HG02588 (cell line): ENCODE results near the gene GABRG3.

ENCODE experiments used
- ATAC-seq: cut with Tn5 transposase; IDR thresholded peaks from one replicate; pipeline ENCODE4 v1.9.1; 2021; ENCODE audit warnings: mild to moderate bottlenecking, moderate library complexity; ENCODE audit not compliant: unreplicated experiment

Gene GABRG3

DNA sequence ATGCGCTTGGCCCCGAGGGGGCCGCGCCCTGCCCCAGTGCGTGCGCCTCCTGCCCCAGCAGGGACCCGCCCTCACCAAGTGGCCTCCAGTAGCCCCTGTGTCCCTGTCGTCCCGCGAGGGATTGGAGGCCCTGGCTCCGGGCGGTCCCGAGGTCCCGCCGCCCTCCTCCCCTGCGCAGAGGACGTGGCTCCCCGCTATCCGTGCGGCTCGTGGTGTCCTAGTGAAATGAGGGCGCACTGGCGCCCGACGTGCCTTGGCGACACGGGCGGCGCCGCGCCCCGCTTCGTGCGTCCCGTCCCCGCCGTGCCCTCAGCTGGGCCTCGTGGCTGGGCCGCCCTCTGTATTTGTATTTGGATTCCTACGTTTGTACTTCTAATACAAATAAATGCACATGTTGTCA is 570.6 kb downstream of the GABRG3 start:
- ATAC-seq = no peak

DNA sequence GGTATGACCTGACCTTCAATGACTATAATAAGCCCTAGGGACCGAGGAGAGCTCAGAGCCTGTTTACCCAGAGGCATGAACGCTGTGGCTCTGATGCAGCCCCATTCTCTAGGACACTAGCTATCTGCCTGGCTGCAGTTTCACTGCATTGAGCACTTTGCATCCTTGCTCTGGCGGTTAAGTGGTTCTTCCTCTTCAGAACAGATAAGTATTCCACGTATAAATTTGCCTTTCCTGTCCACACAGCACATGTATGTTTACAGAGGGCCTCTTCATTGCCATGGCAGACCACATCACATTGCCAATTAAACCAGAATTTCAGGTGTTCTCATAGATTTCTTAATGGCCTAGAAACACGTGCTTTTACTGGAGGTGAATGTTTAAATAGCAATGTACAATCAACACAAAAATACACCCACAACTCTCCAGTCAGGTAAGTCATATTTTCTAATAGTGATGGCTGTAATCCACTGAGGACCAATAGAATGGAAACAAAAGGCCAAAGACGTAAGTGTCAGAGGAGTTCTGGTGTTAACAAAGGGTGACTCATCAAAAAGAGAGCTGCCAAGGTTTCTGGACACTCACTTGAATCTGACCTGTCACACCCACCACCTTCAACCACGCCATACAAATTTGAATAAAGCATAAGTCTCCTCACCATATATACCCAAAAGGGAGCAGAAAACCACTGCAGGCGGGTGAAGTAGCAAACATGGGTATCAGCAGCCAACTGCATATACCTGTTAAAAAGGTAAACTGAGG is 574.7 kb downstream of the GABRG3 start:
- ATAC-seq = no peak

DNA sequence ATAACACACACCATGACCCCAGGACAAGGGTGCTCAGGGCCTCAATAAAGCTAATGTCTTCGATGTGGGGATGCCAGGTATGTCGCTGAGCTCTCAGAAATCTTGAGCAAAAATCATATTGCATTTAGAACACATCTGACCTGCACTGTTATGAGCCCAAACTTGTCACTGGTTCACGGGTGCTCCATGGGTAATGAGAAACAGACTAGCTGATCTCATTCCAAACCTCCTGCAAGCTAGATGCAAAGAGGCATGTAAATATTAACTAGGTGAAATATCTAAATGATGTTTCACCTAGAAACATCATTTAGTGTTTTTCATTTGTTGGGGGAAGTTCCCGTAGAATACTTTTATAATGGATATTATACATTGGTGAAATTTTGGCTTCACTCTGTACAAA is 578.8 kb downstream of the GABRG3 start:
- ATAC-seq = no peak

DNA sequence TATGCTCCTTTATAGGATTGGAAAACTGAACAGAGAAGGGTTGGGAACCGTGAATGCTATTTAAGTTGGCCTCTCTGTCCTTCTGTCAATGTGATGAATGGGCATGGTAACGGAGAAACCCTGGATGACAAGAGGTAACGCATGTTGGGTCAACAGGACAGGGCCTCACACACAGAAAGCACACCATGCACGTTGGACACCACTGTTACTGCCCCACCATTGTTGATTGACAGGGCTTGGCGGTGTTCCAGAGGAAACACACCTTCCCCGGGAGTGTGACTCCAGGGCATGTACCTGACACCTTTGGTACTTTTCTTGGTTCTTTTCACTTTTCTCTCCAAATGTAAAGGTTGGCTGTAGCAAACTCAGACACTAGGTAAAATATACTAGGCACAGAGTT is 579.7 kb downstream of the GABRG3 start:
- no peak for ATAC-seq

DNA sequence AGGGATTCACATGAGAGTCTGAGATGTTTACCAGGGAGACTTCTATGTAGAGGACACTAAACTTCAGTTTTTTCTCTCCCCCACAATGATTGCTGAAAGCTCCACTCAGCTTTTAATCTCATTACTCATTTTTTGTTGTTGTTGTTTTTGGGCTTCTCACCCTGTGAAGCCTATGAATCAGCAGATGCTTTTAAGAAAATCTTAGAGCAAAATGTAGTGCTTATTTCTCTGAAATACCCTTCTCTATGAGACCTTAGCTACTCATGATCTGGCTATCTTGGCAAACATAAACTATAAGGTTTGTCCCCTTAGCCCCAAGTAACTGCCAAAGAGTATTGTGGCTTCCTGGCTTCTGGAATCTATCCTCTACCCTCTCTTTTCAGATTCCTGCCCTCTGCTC is 590.8 kb downstream of the GABRG3 start:
- ATAC-seq = no peak

DNA sequence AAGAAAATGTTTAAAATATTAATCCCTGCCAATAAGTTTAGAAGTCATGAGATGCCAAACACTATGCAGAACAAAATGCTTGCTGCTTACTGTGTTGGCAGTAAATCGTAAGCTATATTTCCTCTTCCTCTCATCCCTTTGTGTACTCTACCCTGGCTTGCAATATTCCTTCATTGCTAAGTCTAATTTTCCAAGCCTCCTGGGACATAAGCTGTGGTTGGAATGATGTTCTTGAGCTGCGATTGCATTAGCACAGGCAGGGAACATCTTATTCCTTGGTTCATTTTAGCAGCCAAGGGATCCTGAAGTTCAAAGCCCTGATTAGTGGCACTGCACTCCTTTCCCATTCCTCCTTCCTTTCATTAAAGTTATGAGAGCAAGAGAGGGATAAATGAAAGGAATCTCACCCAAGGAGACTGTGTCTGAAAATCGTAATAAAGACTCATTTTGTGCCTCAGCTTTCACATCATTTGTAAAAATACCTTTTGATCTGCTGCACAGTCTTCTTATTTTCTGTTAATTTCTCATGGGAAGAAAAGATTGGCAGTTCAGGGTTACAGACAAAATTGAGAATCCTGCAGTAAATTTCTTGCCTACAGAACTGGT is 592.9 kb downstream of the GABRG3 start:
- ATAC-seq = no peak

DNA sequence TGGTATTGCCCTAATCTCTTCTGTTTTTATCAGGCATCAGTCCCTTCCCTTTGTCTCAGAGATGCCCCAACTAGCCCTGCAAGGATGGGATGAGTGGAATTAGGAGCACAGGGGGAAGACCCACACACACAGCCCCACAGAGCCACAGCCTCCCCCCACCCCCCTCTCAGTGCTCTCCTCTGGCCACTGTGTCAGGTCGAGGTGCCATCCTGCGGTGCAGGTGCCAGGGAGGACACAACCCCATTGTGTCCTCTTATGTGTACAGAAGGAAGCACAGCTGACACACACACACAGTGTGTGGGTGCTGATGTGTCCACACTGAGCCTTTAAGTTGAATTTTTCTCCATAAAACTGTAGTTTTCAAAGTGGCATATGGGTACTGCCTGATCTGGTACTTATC is 593.7 kb downstream of the GABRG3 start:
- ATAC-seq = no peak

DNA sequence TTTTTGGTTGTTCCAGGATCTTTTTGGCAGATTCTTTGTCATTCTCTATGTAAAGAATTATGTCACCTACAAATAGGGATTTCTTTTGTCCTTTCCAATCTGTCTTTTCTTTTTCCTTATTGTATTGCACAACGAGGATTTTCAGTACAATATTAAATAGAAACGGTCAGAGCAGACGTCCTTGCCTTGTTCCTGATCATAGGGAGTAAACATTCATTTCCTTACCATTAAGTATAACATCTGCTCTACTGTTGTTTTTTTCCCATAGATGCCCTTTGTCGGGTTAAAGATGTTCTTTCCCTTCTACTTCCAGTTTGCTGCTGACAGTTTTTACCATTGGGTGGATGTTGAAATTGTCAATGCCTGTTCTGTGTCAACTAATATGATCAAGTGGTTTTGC is 599.8 kb downstream of the GABRG3 start:
- no peak for ATAC-seq

DNA sequence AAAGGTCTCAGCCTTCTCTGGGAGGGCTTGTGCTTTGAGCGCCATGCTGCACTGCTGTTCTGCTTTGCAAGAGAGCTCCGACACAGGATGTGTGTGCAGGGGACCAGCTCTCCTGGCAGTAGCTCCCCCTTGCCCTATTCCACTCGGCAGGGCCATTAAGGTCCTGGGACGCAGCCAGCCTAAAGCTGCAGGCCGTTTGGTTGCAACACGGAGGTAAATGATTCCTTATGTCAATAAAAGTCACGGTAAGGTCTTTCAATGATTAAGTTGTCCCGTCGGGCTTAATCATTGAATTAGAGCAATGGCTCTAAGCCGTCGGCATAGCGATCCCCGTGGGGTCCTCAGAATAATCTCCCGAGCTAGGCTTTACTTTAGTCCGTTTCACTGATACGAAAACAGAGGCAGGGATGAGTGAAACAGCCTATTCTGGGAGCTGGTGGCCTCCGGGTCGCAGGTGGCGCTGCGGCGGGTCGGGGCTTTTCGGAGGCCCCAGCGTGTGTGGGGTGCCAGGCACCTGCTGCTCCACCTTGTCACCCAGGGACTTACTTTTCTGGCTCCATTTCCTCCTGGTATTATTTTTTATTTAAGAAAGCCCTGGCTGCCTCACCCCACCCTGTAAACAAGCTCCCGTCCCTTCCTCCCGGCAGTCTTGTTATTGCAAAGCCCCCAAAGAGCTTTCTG is 603.0 kb downstream of the GABRG3 start:
- no peak for ATAC-seq

DNA sequence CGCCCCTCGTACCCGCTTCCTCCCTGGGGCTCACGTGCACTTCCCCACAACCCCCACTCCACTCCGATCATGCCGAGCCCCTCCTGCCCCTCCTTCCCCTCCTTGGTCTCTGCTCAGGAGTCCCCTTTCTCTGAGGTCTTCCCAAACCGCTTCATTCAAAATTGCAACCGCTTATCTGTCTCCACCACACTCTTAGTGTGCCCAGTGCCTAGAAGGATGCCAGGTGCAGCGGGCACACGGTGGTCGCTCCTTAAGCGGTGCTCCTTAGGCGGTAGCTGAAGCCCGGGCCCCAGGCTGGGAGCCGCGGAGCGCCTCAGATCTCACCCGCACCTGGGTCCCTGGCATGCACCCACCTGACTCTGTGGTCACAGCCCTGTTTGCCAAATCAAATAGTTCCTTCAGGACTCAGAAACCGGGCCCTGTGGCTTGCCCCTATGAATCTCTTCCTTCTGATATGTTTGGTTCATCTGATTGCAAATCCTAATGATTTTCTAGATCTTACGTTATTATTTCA is 603.6 kb downstream of the GABRG3 start:
- no peak for ATAC-seq

DNA sequence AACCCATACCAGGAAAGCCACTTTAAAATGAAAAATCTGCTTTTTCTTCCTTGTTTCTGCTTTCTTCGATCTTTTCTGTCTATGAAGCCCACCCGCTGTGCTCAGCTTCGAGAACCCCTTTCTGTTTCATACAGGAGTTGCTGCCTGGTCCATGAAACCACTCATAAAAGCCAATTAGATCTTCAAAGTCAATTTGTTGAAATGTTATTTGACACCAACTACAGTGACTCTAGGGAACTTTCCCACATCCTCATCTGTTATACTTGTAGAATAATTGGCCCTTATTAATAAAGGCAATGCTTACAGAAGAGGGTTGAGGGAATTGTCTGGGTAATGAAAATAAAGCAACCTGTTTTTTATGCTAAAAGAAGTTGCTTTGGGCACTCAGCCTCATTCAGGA is 604.5 kb downstream of the GABRG3 start:
- ATAC-seq = no peak

DNA sequence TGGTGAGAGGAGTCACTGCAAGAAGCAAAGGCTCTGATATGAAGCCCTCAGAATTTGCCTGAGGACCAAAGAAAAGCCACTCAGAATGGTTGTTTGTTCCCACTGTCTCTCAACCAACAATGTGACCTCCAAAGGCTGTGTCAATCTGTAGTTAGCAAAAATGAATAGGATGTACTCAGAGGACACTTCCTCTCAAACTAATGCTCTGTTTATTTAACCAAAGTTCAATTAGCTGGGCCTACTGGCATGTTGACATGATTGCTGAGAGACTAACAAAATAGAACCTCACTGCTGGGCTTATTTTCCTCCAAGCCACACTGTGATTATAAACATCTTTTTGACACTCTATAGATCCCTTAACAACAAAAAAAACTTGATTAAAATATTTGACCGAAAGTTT is 605.6 kb downstream of the GABRG3 start:
- no peak for ATAC-seq

DNA sequence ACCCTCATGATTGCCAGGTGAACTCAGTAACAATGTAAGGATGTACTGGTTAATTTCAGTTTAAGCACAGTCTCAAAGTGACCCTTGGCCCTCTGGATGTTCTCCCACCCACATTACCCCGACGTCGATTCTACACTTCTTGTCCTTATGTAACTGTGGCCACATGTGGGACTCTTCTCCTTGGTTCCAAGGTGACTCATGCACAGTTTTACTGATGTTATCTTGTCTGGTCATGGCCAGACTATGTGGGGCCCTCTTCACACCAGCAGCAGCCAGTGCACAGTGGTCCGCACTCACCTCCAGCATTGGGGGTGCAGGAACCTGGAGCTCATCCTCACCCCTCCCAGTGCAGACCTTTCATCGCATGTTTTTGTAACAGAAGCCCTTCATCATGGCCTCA is 608.8 kb downstream of the GABRG3 start:
- ATAC-seq = no peak

DNA sequence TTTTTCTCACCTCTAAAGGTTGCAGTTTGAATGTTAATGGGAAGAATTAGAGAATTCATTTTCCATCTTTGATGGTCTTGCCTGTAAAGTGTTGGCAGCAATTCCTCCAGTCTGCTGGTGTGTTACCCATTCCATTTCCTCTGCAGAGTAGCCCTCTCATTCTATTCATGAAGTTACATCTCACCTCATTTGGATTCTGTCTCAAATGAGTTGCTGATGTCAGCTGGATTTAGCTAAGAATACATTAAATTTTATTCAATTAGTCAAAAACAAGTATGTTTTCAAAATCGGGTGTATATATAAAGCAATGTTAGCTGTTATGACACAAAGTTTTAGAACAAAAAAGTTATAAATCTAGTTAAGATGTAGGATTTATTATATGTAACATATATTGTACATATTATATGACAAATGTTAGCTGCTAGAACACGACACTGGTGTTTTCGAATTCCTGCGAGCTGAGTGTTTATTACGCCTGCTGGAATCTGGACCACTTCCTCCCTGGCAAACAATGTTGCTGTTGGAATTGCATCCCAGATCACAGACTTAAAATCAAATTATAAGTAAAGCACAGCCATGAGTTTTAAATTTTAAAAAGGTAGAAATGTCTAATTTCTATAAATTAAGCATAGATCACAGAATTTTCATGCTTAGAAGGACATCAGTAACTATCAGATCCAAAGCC is 611.9 kb downstream of the GABRG3 start:
- ATAC-seq = no peak

DNA sequence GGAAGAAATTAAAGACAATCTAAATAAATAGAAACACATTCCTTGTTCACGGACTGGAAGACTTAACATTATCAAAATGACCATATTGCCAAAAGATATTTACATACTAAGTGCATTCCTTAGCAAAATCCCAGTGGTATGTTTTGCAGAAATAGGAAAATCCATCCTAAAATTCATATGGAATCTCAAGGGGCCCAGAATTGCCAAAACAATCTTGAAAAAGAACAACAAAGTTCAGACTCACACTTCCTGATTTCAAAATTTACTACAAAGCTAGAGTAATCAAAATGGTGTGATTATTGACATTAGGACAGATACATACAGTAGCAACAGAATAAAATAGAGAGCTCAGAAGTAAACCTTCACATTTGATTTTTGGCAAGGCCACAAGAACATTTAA is 612.7 kb downstream of the GABRG3 start:
- ATAC-seq = no peak

DNA sequence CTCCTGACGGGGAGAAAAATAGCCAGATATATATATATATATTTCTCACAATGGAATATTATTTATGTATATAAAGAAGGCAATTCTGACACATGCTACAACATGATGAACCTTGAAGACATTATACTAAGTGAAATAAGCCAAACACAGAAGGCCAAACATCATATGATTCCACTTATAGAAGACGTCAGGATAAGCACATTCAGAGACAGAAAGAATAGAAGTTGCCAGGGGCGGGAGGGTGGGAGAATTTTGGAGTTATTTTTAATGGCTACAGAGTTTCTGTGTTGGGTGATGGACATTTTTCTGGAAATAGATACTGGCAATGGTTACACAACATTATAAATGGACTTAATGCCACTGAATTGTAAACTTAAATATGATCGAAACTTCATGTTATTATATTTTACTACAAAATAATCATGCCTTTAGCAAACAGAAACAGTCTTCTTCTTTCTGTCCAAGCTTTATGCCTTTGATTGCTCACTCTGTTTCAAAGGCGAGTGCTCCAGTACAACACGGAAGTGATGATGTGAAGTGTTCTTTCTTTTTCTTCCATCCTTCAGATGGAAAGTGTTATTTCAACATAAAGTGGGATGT is 614.2 kb downstream of the GABRG3 start:
- ATAC-seq = no peak

DNA sequence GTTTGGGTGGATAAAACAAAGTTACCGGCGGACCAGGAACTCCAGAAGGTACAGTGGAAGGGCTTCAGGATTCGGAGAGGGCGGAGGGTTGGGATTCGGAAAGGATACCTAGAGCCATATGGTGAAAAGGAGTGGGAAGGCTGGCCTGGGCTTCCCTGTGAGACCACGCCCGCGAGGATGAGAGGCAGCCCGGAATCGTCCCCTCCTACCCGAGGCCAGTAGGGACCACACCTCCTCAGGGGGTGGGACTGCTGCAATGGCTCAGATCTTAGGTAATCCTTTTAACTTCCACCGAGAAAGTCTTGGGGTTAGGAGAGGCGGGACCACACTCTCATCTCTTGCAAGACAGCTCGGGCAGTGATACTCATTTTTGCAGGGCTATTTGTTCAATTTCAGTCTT is 616.8 kb downstream of the GABRG3 start:
- ATAC-seq = no peak

DNA sequence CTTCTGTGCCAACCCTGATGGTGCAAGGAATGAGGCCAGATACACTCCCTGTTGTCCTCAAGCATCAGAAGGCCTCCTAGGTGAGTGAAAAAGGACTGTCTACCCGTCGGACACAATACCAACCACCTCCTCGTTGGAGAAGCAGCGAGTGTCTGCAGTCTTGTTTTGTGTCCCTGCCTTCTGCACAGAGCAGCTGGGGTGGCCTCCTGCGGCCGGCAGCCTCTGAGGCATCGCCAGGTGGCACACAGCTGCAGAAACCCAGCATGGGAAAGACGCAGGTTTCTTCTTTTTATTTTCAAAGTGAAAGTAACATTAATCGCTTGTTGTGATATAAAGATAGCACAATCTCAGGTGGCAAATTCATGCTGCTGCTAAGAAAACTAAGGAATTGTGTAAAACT is 618.3 kb downstream of the GABRG3 start:
- ATAC-seq = no peak

DNA sequence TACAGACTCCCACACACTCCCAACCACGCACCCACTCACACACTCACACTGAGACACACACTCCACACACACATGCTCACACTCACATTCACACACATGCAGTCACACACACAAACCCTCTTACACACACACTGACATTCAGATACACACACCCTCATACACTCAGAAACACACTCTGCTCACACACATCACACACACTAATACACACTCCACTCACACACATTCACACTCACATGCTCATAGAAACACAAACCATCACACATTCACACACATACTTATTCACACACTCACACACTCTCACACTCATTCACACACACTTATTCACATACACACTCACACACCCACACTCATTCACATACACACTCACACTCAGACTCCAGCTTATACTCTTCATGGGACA is 618.8 kb downstream of the GABRG3 start:
- ATAC-seq = no peak
